Measurements from ENCODE around the gene SNX3. TPM values are rescaled to one million over a fixed set of nuclear protein-coding genes. Genes with fewer than 3 reads are reported as not detected.
A peak's percentile ranks its signal among the peaks of the same experiment; 100 is the strongest.

SNX3 gene
- total RNA-seq, 1 donor from 2014 or later: 178 TPM

GRCh38 chr6:108165714-108166663 lies 94.9 kb downstream of the SNX3 start, which contains the start of gene NR2E1:
NR2E1 (plus strand) TSS chr6:108166022; CDS start chr6:108166766, 744 bp downstream.
- Mint-ChIP-seq H3K9me3 (ENCODE audit: low read depth) (no peaks in the 10 kb centered on the region), H3K4me3 (ENCODE audit: unreplicated experiment) (peak within 1 kb of the TSS; percentile 40), H3K4me1 (ENCODE audit: low read depth) (peaks cover 49% of the 10 kb centered on the region), H3K27me3 (ENCODE audit: low read depth) (peaks cover 89% of the 10 kb centered on the region), H3K36me3 (ENCODE audit: low read depth) (no peaks in the 10 kb centered on the region), H3K27ac (ENCODE audit: unreplicated experiment) (no peak within 1 kb of the TSS)
- peak; percentile 10 for TF ChIP-seq CTCF (IDR thresholded peaks at IDR 0.05)
- no peak for DNase-seq (ENCODE audit: low spot score)

DNA sequence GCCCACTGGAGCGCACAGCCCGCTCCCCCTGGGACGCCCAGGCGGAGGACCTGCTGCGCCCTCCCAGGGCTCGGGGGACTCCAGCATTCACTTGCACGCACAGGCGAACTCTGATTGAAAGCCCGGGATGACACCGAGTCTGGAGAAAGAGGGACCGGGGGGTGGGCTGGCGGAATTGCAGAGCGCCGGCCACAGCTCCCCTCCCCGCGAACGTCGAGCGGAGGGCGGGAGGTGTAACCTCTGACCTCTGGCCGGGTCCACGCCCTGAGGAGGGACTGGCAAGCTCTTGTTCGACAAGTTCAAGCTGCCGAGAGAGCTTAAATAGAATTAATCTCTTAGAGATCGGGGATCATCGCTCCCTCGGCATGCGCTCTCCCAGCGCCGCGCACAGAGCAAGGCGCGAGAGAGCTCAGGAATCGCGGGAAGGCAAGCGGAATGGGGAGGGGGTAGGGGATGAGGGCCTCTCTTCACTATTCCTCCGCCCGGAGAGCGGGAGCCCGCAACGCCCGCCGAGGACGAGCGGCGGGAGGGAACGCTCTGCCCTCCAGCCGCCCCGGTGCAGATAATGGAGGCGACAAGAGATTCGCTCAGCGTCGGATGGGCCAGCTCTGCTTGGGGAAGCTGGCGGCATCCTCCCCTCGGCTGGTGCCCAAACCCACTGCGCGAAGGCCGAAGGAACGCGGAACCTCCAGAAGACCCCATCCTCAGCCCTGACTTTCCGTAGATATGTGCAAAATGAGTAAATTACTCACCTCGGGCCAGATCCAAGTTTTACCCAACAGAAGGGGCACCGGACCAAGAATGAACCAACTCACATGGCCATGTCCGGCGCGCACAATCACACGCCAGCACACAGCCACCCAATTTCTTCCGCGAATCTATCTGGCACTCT lies 95.8 kb downstream of the SNX3 start:
- Mint-ChIP-seq H3K4me1 (ENCODE audit: low read depth) (peaks cover 46% of the 10 kb centered on the region), H3K27me3 (ENCODE audit: low read depth) (peaks cover 91% of the 10 kb centered on the region), H3K27ac (ENCODE audit: unreplicated experiment) (no peak overlapping the region), H3K4me3 (ENCODE audit: unreplicated experiment) (peak overlapping the region; percentile 40), H3K36me3 (ENCODE audit: low read depth) (no peaks in the 10 kb centered on the region), H3K9me3 (ENCODE audit: low read depth) (no peaks in the 10 kb centered on the region)
- TF ChIP-seq CTCF (IDR thresholded peaks at IDR 0.05): no peak
- DNase-seq (ENCODE audit: low spot score): no peak

- Mint-ChIP-seq H3K4me1 (ENCODE audit: low read depth) (peaks cover 46% of the 10 kb centered on the region), H3K4me3 (ENCODE audit: unreplicated experiment) (peak overlapping the region; percentile 12), H3K36me3 (ENCODE audit: low read depth) (no peaks in the 10 kb centered on the region), H3K27me3 (ENCODE audit: low read depth) (peaks cover 92% of the 10 kb centered on the region), H3K9me3 (ENCODE audit: low read depth) (no peaks in the 10 kb centered on the region), H3K27ac (ENCODE audit: unreplicated experiment) (no peak overlapping the region)
- DNase-seq (ENCODE audit: low spot score): no peak
- TF ChIP-seq CTCF (IDR thresholded peaks at IDR 0.05): no peak
Observed at GRCh38 chr6:108164543-108164814, 96.4 kb downstream of the SNX3 start.

GRCh38 chr6:108163644-108164542 lies 96.9 kb downstream of the SNX3 start:
- H3K4me1 Mint-ChIP-seq (ENCODE audit: low read depth): peaks cover 40% of the 10 kb centered on the region
- TF ChIP-seq CTCF (IDR thresholded peaks at IDR 0.05): no peak
- no peak overlapping the region for H3K27ac Mint-ChIP-seq (ENCODE audit: unreplicated experiment)
- H3K36me3 Mint-ChIP-seq (ENCODE audit: low read depth): no peaks in the 10 kb centered on the region
- H3K9me3 Mint-ChIP-seq (ENCODE audit: low read depth): no peaks in the 10 kb centered on the region
- H3K27me3 Mint-ChIP-seq (ENCODE audit: low read depth): peaks cover 91% of the 10 kb centered on the region
- no peak for DNase-seq (ENCODE audit: low spot score)
- no peak overlapping the region for H3K4me3 Mint-ChIP-seq (ENCODE audit: unreplicated experiment)

All from chondrocyte (in vitro differentiated cells).